RPMI7951 (cell line): ENCODE data around the gene PLAAT1. TPM values are rescaled to one million over a fixed set of nuclear protein-coding genes. Genes with fewer than 3 reads are reported as not detected.
A peak's percentile ranks its signal among the peaks of the same experiment; 100 is the strongest.

Experiments used
- DNase-seq: peaks from one replicate; pipeline ENCODE4 v3.0.0-alpha.2; 2012; ENCODE audit warnings: low read depth
- total RNA-seq: library from RNA; depleted of rRNA; stranded (reverse); fragments of >200 nt; shearing (Covaris generic); gene quantifications from 2 replicates; pipeline ENCODE4 v1.2.3, GENCODE V29; 2014; rRNA removed

The PLAAT1 gene
- not detected in 2 replicates for total RNA-seq

- DNase-seq, result peak; percentile 70
Measured at GRCh38 chr3:193240850-193241706, at the start of gene PLAAT1. Gene PLAAT1 (plus strand): TSS chr3:193241222. CDS start chr3:193255651, 14,429 bp downstream.

- DNase-seq, result no peak
Measured at GRCh38 chr3:193194371-193194770, 46.7 kb upstream of the PLAAT1 start.

- DNase-seq, result no peak
Measured at GRCh38 chr3:193196746-193197145, 44.3 kb upstream of the PLAAT1 start.

- DNase-seq, result no peak
Measured at GRCh38 chr3:193207290-193208273, 33.4 kb upstream of the PLAAT1 start.

GRCh38 chr3:193210618-193211017, 30.4 kb upstream of the PLAAT1 start:
- no peak for DNase-seq

- DNase-seq, result no peak
Measured at GRCh38 chr3:193211173-193211572, 29.8 kb upstream of the PLAAT1 start.

- DNase-seq, result no peak
Measured at GRCh38 chr3:193211984-193212383, 29.0 kb upstream of the PLAAT1 start.

- DNase-seq, result no peak
Measured at GRCh38 chr3:193212844-193213243, 28.2 kb upstream of the PLAAT1 start.

GRCh38 chr3:193214445-193214844, 26.6 kb upstream of the PLAAT1 start:
- DNase-seq, result no peak

- no peak for DNase-seq
Measured at GRCh38 chr3:193225302-193226125, 15.5 kb upstream of the PLAAT1 start.

- DNase-seq, result no peak
Measured at GRCh38 chr3:193228206-193228605, 12.8 kb upstream of the PLAAT1 start.

- no peak for DNase-seq
Measured at GRCh38 chr3:193229851-193230420, 11.1 kb upstream of the PLAAT1 start.

GRCh38 chr3:193230610-193231009, 10.4 kb upstream of the PLAAT1 start:
- DNase-seq, result no peak

GRCh38 chr3:193231201-193231600, 9.8 kb upstream of the PLAAT1 start:
- no peak for DNase-seq

GRCh38 chr3:193236599-193236998, 4.4 kb upstream of the PLAAT1 start:
- no peak for DNase-seq

GRCh38 chr3:193237030-193237429, 4.0 kb upstream of the PLAAT1 start:
- DNase-seq, result no peak

- DNase-seq, result no peak
Measured at GRCh38 chr3:193240436-193240849, 579 bp upstream of the PLAAT1 start.

GRCh38 chr3:193241716-193242115, 694 bp downstream of the PLAAT1 start:
- DNase-seq, result no peak

GRCh38 chr3:193243571-193243970, 2.5 kb downstream of the PLAAT1 start:
- no peak for DNase-seq

GRCh38 chr3:193248848-193249468, 7.9 kb downstream of the PLAAT1 start:
- no peak for DNase-seq

GRCh38 chr3:193250492-193250891, 9.5 kb downstream of the PLAAT1 start:
- no peak for DNase-seq
